Stimulated activated naive CD8-positive, alpha-beta T cell treated with anti-CD3 and anti-CD28 coated beads, Interleukin-15, Interleukin-2, amounts not matched to agents 100 ng/mL and 50 ng/mL, for 24 hours (primary cell): ENCODE results near the gene INHA.

Experiments
- H3K27ac Mint-ChIP-seq: one replicate; pipeline ENCODE4 v1.8.0; 2021; ENCODE audit warnings: mild to moderate bottlenecking, mixed read lengths
- H3K27me3 Mint-ChIP-seq: one replicate; pipeline ENCODE4 v1.8.0; 2021; ENCODE audit warnings: mixed read lengths
- H3K36me3 Mint-ChIP-seq: one replicate; pipeline ENCODE4 v1.8.0; 2021; ENCODE audit warnings: low read depth, mixed read lengths
- H3K4me1 Mint-ChIP-seq: one replicate; pipeline ENCODE4 v1.8.0; 2021; ENCODE audit warnings: low read depth, mixed read lengths
- H3K4me3 Mint-ChIP-seq: one replicate; pipeline ENCODE4 v1.8.0; 2021; ENCODE audit warnings: mild to moderate bottlenecking, mixed read lengths
- H3K9me3 Mint-ChIP-seq: one replicate; pipeline ENCODE4 v1.8.0; 2021; ENCODE audit warnings: mixed read lengths

Gene INHA

DNA sequence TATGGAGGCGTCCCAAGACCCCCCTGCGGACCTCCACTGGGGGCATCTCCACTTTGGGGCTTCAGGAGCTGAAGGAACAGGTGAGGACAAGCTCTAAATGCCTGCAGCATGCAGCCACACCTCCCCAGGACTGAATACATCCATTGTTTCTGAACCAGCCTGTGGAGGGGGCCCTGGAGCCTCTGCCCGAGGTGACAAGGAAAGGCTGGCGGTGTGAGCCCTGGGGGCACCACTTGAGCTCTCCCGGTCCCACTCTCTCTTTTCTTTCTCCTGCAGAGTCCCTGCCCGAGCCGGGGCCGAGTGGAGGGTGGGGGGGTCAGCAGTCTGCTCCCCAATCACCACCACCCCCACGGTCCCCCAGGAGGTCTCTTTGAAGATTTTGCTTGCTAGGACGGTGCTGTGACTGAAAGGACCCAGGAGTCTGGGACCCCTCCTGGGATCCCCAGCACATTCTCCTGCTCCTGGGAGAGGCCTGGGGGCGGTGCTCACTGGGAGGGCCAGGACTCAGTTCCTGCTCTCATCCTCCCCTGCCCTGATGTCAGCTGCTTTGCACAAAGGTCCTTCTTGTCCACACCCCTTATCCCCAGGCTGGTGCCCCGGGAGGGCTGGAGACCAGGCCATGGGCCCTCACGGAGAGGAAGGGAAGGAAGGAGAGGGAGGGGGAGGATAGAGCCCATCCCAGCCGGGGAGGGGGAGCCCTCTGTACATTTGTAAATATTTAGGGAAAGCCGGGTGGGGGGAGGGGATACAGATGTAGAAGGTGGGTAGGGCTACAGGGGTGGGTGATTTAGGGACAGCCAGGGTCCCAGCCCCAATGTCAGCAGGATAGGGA is 34.2 kb upstream of the INHA start:
- no peak overlapping the region for H3K27ac Mint-ChIP-seq
- no peak overlapping the region for H3K4me3 Mint-ChIP-seq
- H3K4me1 Mint-ChIP-seq = peaks cover 16% of the 10 kb centered on the region
- peaks cover 8% of the 10 kb centered on the region for H3K36me3 Mint-ChIP-seq
- no peaks in the 10 kb centered on the region for H3K9me3 Mint-ChIP-seq
- H3K27me3 Mint-ChIP-seq = no peaks in the 10 kb centered on the region

DNA sequence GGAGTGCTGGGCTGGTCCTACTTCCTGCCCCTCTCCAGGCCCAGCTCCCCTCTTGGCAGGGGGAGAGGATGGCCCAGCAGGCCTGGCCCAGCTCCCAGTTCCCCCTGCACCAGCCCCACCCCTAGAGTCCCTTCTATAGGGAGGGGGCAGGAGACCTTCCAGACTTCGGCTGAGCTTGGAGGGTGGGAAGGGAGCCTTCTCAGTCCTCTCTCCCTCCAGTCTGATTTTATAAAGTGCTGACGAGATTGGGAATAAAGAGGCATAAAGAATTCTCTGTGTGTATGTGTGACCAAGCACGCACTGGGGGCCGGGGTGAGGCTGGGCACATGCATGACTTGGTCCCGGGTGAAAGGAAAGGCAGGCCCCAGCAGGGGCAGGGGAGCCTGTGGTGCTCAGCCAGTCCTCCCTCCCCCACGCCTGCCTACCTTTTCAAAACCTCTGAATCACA is 33.6 kb upstream of the INHA start:
- Mint-ChIP-seq H3K27ac (no peak overlapping the region), H3K36me3 (peaks cover 8% of the 10 kb centered on the region), H3K27me3 (no peaks in the 10 kb centered on the region)

DNA sequence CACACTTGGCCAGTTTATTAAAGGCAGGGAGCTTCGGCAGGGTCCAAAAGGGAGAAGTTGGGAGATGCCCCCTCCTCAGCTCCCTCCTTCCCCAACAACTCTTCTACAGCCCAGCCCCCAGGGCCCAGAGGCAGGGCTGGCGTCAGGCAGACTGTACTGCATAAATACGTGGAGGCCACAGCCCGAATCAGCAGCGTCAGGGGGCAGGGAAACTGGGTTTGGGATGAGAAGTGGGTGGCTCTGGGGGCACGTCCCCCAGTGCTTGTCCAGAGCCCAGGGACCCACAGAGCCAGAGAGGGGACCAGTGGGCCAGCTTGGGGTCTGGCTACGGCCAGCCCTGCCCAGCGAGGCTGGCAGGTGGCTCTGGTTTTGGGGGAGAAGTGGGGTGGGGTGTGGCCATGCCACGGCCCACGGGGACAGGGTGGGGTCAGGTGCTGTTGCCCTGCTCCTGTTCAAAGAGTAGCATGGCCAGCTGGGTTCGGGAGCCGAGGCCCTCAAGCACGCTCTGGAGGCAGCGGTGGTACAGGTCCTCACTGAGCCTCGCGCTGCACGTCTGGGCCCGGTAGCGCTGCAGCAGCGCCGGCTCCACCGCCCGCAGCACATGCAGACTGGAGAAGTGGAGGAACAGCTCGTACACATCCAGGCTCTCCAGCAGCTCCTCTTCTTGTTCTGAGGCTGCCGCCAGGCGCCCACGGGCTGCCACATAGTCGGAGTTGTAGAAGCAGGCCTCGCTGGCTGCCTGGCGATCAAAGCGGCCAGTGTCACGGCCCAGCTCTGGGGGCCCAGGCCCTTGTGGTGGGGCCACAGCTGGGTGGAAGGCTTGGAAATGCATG is 32.9 kb upstream of the INHA start:
- Mint-ChIP-seq H3K36me3 (peaks cover 8% of the 10 kb centered on the region), H3K4me1 (peaks cover 18% of the 10 kb centered on the region), H3K4me3 (no peak overlapping the region), H3K27ac (no peak overlapping the region), H3K27me3 (no peaks in the 10 kb centered on the region), H3K9me3 (no peaks in the 10 kb centered on the region)

More for the DNA sequence above, 33.6 kb upstream of the INHA start:
- Mint-ChIP-seq H3K9me3 (no peaks in the 10 kb centered on the region), H3K4me3 (no peak overlapping the region), H3K4me1 (peaks cover 17% of the 10 kb centered on the region)

DNA sequence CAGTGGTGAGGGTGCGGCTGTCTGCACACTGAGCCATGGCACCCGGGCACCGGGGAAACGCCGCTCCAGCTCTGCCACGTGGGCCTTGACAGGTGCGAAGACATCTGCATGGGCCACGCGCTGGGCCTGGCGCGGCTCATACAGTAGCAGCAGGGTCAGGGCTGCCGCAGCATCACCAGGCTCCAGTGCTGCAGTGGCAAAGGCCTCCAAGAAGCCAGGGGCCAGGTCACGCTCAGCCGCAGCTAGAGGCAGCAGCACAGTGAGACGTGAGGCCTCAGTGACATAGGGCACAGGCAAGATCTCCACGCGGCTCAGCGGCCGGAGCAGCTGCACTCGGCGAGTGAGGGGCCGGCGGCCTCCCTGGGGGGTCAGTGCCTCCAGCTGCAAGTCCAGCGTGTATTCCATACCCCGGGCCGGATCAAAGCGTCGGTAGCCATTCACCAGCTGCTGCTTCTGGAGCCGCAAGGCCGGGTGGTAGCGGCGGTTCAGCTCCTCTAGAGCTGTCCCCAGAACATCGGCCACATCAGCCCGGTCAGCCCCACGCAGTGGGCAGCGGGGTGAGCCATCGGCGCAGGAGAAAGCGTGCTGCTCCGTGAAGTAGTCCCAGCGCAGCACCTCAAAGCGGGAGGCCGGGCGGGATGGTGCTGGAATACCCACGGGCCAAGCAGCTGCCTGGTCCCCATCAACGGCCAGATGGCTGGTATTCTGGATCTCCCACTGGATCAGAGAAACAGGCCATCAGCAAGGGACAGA is 32.0 kb upstream of the INHA start:
- H3K9me3 Mint-ChIP-seq = no peaks in the 10 kb centered on the region
- H3K4me1 Mint-ChIP-seq = peaks cover 26% of the 10 kb centered on the region
- peaks cover 7% of the 10 kb centered on the region for H3K27me3 Mint-ChIP-seq
- no peak overlapping the region for H3K27ac Mint-ChIP-seq
- no peak overlapping the region for H3K4me3 Mint-ChIP-seq
- H3K36me3 Mint-ChIP-seq = peaks cover 8% of the 10 kb centered on the region

DNA sequence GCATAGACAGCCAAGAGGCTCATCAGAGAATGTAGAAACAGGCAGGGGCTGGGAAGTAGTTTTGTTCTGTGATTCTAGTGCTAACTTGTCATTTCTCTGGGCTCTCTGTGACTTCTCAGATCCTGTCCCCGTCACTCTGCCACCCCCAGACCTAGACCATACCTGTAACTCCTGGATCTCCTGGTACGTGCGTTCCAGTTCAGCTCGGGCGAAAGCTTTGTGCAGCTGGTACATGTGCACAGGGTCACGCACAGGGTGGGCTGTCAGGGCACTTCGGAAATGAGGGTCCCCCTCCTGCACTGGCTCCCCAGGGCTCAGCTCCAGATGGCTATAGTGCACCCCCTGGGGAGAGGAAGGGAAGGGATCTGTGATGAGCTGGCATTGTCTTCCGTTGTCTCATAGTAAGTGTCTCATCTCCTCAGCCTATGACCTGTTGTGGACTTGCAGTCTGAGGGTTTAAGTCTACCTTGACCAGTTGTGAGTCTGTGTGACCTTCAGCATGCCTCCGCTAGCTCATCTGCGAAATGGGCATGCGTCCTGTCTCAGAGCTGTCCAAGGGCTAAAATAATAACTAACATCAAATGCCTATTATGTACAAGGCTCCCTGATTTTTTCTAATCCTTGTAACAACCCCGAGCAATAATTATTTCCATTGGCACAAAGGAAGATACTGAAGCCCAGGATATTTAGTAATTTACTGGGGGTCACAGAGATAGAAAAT is 31.2 kb upstream of the INHA start:
- H3K4me1 Mint-ChIP-seq = peaks cover 26% of the 10 kb centered on the region
- peaks cover 8% of the 10 kb centered on the region for H3K36me3 Mint-ChIP-seq
- no peak overlapping the region for H3K27ac Mint-ChIP-seq
- peaks cover 12% of the 10 kb centered on the region for H3K27me3 Mint-ChIP-seq
- no peak overlapping the region for H3K4me3 Mint-ChIP-seq
- no peaks in the 10 kb centered on the region for H3K9me3 Mint-ChIP-seq

DNA sequence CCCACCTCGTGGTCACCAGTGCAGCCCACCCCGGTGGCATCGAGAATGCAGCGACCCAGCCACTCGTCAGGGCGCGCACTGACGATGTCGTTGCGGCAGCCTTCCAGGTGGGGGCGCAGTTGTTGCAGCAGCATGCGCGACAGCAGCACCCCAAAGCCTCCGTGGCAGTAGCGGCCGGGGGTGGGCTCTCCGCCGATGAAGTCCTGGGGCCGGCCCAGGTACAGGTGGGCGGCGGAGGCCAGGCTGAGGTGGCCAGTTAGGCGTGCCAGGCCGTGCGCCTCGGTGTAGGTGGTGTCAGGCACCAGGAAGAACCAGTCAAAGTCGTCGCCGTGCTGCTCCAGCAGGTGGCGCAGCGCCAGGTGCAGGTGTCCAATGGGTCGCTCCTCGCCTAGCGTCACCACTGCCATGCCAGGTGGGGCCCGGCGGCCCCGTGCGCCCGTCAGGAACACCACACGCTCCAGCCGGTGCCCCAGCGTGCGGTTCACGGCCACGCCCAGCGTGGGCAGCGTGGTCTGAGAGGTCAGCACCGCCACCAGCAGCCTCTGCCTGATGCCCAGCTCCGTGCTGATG is 30.4 kb upstream of the INHA start:
- H3K27me3 Mint-ChIP-seq = peaks cover 18% of the 10 kb centered on the region
- H3K4me3 Mint-ChIP-seq = peak overlapping the region; percentile 90
- H3K4me1 Mint-ChIP-seq = peaks cover 26% of the 10 kb centered on the region
- H3K27ac Mint-ChIP-seq = no peak overlapping the region
- no peaks in the 10 kb centered on the region for H3K9me3 Mint-ChIP-seq
- H3K36me3 Mint-ChIP-seq = peaks cover 8% of the 10 kb centered on the region

DNA sequence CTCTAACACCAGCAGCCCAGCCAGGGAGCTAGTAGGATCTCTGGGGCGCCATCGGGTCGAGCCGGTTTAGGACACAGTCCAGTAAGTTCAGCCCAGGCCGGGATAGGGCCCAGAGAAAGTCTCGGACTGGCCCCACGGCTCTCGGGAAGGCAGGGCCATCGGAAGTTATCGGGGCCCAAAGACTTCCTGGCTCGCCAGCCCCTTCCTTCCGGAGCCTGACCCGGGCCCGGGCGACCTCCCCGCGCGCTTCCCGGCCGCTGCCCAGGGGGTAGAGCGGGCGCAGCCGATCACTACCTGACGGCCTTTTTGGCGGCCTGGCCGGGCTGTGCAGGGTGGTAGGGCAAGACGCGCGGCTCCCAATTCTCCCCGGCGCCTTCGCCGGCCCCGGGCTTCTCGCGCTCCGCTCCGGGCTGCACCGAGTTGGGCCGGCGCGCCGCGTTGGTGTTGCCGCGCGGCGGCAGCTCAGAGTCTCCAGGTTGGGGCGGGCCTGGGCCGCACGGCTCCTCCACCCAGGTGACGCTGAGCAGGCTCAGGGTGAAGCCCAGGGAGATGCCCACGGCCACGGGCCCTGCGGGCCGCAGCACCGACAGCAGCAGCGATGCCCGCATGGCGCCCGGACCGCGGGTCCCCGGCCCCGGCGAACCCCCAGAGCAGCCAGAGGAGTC is 29.0 kb upstream of the INHA start:
- Mint-ChIP-seq H3K4me3 (peak overlapping the region; percentile 90), H3K27ac (no peak overlapping the region), H3K36me3 (peaks cover 8% of the 10 kb centered on the region), H3K9me3 (no peaks in the 10 kb centered on the region), H3K27me3 (peaks cover 22% of the 10 kb centered on the region), H3K4me1 (peaks cover 26% of the 10 kb centered on the region)

DNA sequence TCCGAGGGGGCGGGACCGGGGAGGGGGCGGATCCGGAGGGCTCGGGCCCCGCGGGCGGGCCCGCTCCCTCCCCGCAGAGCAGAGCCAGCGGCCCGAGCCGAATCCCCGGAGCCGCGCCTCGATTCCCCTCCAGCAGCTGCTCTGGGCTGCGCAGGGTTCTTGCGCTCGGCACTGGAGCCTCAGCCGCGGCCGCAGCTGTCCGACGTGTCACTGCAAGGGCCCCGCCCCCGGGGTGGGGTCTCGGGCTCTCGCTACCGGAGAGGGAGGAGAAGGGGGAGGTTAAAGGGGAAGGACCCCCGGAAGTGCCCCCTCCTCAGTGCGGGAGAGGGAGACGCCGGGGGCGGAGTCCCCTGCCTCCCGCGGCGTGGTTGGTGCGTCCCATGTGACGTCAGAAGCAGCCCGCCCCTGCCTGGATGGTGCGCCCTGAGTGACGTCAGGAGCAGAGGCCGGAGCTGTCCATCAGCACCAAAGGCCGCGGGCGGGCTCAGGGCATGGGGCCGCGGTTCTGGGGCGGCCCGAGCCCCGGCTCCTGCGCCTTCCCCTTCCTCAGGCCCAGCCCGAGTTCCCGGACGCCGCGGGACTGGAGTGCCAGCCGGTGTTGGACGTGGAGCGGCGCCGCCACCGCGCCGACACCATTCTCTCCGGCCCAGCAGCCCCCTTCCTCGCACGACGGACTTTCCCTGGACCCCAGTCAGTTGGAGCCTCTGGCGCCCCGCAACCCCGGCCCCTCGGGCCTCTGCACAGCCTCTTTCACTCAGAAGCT is 28.3 kb upstream of the INHA start, which contains the start of the genes CHPF and TMEM198:
TSS of gene CHPF (minus strand) at position 214 of the 763 bp plus-strand sequence. CDS start 271 bp downstream, outside the sequence.
TSS of gene TMEM198 (plus strand) at position 433 of the 763 bp plus-strand sequence. CDS start 700 bp downstream, outside the sequence.
- peak within 1 kb of the TSS; percentile 90 for H3K4me3 Mint-ChIP-seq
- peak within 1 kb of the TSS; percentile 11 for H3K27ac Mint-ChIP-seq
- no peaks in the 10 kb centered on the region for H3K9me3 Mint-ChIP-seq
- H3K36me3 Mint-ChIP-seq = peaks cover 5% of the 10 kb centered on the region
- H3K27me3 Mint-ChIP-seq = peaks cover 29% of the 10 kb centered on the region
- H3K4me1 Mint-ChIP-seq = peaks cover 26% of the 10 kb centered on the region

DNA sequence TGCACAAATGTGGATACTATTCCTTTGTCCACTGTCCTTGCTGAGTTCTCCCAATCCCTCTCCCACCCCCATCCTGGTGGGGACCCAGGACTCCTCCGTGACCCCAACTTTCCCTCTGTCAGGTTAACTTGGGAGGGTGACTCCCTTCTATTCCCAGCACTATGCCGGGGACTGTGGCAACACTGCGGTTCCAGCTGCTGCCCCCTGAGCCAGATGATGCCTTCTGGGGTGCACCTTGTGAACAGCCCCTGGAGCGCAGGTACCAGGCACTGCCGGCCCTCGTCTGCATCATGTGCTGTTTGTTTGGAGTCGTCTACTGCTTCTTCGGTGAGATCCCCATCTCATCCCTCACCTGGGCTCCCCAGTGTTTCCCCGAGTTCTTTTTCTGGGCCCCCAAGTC is 27.5 kb upstream of the INHA start:
- no peaks in the 10 kb centered on the region for H3K36me3 Mint-ChIP-seq
- H3K27me3 Mint-ChIP-seq = peaks cover 33% of the 10 kb centered on the region
- peaks cover 26% of the 10 kb centered on the region for H3K4me1 Mint-ChIP-seq
- H3K9me3 Mint-ChIP-seq = no peaks in the 10 kb centered on the region
- H3K27ac Mint-ChIP-seq = peak overlapping the region; percentile 11
- H3K4me3 Mint-ChIP-seq = peak overlapping the region; percentile 90

DNA sequence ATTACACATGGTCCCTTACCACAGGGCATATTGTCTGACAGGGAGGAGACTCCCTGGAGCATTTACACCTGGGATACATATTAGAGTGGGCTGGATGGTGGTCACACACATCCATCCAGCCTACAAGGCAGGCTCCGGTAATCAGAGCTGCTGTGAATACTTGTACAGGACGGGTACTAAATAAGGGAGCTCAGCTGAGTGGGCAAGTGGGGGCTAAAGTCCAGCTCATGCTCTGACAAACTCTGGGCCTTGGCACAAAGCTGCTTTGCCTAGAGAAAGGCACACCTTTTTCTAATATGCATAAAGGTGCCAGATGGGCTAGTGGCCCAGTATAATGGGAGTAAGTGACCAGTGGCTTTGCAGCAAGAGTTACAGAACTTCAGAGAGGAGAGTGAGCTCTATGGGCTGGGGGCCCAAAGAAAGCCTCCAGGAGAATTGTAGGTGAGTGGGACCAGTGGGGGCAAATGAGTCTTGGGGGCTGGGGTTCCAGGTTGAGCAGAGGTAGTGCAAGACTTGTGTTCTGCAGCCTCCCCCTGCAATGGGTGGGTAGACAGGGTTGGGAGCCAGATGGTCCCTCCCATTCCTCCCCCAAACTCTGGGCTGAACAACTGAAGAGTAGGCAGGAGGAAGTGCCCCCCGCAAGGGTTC is 26.7 kb upstream of the INHA start:
- Mint-ChIP-seq H3K9me3 (no peaks in the 10 kb centered on the region), H3K36me3 (no peaks in the 10 kb centered on the region), H3K27ac (no peak overlapping the region), H3K27me3 (peaks cover 33% of the 10 kb centered on the region), H3K4me3 (no peak overlapping the region), H3K4me1 (peaks cover 26% of the 10 kb centered on the region)

DNA sequence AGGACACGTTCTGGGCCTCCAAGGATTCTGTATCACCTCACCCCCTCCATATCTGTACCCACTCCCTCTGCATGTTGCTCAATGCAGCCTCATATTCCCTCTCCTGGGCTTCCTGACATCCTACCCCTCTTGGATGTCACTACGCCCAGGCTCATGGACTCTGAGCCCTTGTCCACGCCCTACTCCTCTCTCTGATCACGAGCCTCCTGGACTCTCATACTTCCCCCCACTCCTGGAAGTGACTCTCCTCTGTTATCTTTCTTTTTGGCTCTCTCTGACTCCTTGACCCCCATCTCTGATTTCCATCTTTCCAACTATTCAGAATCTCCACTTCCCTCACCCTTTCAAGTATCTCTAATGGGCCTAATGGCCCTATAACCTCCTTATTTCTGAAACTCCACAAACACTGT is 26.2 kb upstream of the INHA start:
- H3K4me1 Mint-ChIP-seq = peaks cover 26% of the 10 kb centered on the region
- no peaks in the 10 kb centered on the region for H3K9me3 Mint-ChIP-seq
- H3K4me3 Mint-ChIP-seq = no peak overlapping the region
- H3K36me3 Mint-ChIP-seq = no peaks in the 10 kb centered on the region
- no peak overlapping the region for H3K27ac Mint-ChIP-seq
- H3K27me3 Mint-ChIP-seq = peaks cover 36% of the 10 kb centered on the region

DNA sequence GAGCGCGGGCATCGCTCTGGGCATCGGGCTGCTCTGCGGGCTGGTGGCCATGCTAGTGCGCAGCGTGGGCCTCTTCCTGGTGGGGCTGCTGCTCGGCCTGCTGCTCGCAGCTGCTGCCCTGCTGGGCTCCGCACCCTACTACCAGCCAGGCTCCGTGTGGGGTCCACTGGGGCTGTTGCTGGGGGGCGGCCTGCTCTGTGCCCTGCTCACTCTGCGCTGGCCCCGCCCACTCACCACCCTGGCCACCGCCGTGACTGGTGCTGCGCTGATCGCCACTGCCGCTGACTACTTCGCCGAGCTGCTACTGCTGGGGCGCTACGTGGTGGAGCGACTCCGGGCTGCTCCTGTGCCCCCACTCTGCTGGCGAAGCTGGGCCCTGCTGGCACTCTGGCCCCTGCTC is 24.5 kb upstream of the INHA start:
- Mint-ChIP-seq H3K4me3 (no peak overlapping the region), H3K4me1 (peaks cover 18% of the 10 kb centered on the region), H3K9me3 (no peaks in the 10 kb centered on the region), H3K36me3 (no peaks in the 10 kb centered on the region), H3K27me3 (peaks cover 42% of the 10 kb centered on the region), H3K27ac (no peak overlapping the region)
